SW480 (cell line): Measurements from ENCODE around the gene NIF3L1.
"Not testable (repeated sequence)": the region's sequence is repeated elsewhere in the genome, so short reads cannot be mapped to it uniquely, and the experiment has no call there.

Source experiments
- DNase-seq: peaks from one replicate; pipeline ENCODE4 v3.0.0-alpha.2; 2016; ENCODE audit warnings: low spot score

Gene NIF3L1

DNA sequence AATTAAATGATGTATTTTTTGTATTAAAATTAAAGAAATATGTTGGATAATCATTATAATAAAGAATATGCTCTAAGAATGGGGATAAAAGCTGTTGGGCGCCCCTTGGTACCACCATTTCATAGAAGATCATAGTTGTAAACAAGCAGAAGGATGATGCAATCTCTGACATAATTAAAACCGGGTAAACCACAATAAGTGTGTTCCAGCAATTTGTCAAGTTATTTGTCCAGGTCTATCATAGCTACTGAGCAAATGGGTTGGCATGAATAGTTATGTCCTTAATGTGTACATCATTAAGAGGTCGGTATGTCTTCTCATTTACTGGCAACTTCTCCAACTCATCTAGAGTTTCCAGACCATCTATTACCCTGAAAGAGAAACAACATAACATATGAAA lies 18.0 kb upstream of the NIF3L1 start:
- DNase-seq: no peak

- DNase-seq: no peak
Observed at GRCh38 chr2:200873560-200873959, 15.6 kb upstream of the NIF3L1 start.

- DNase-seq: no peak
Observed at GRCh38 chr2:200877443-200877842, 11.7 kb upstream of the NIF3L1 start.

DNA sequence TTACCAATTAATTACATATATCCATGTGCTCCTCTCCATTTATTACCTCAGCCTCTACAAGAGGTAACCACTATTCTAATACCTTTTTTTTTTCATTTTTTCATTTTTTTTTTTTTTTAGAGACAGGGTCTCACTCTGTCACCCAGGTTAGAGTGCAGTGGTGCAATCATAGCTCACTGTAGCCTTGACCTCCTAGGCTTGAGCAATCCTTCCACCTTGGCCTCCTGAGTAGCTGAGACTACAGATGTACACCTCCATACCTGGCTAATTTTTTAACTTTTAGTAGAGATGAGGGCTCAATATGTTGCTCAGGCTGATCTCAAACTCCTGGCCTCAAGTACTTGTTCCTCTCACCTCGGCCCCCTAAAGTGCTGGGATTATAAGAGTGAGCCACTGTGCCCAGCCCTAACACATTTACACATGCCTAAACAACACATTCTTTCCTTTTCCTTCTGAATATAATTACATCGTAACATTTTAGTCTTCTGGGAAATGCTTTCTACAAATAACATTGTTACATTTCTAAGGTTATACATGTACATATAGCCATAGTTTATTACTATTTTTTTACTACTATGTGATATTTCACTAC lies 10.8 kb upstream of the NIF3L1 start:
- DNase-seq: no peak

DNA sequence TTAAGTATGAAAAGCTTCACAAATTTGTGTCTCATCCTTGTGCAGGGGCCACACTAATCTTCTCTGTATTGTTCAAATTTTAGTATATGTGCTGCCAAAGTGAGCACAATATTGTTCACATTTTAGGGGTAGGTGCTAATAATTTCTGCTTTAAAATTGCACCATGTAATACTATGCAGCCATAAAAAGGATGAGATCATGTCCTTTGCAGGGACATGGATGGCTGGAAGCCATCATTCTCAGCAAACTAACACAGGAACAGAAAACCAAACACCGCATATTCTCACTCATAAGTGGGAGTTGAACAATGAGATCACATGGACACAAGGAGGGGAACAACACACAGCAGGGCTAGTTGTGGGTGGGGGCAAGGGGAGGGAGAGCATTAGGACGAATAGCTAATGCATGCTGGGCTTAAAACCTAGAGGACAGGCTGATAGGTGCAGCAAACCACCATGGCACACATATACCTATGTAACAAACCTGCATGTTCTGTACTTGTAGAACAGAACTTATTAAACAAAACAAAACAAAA lies 7.4 kb upstream of the NIF3L1 start:
- not testable (repeated sequence) for DNase-seq

GRCh38 chr2:200899482-200899881 lies 10.3 kb downstream of the NIF3L1 start:
- no peak for DNase-seq

- DNase-seq: peak; percentile 91
Observed at GRCh38 chr2:200901459-200902072, 12.4 kb downstream of the NIF3L1 start.

GRCh38 chr2:200905618-200906296 lies 16.6 kb downstream of the NIF3L1 start:
- DNase-seq: peak; percentile 54

DNA sequence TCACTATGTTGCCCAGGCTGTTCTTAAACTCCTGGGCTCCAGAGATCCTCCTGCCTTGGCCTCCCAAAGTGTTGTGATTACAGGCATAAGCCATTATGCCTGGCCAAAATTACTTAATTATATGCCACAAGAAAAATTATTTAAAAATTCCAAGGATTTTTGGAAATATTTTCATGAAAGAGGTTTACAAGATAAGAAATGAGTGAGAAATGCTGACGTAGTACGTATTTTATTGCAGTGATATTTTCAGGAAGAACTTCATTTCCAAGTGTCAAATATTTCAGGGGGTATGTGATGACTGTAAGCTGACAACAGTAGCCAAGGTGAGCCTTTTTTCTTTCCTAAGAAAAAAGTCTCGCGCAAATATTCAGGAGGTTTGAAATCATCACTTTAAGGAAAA lies 20.8 kb downstream of the NIF3L1 start:
- no peak for DNase-seq

DNA sequence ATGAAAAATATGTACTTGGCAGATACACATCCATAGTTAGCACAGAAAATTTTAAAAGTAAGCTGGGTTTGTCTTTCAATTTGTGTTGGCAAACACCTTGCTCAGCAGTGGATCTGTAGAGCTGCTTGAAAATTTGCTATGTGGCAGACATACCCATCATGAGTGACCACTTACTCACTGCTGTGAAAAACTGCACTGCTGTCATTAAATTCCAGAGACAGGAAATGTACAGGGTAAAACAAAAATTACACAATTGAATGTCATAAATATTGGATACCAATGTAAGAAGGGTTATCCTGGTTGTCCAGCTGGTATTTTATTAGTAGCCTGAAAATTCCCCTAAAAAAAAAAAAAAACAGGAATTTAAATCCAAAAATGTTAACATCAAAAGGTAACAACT lies 24.5 kb downstream of the NIF3L1 start:
- no peak for DNase-seq

GRCh38 chr2:200922439-200922838 lies 33.3 kb downstream of the NIF3L1 start:
- DNase-seq: no peak

DNA sequence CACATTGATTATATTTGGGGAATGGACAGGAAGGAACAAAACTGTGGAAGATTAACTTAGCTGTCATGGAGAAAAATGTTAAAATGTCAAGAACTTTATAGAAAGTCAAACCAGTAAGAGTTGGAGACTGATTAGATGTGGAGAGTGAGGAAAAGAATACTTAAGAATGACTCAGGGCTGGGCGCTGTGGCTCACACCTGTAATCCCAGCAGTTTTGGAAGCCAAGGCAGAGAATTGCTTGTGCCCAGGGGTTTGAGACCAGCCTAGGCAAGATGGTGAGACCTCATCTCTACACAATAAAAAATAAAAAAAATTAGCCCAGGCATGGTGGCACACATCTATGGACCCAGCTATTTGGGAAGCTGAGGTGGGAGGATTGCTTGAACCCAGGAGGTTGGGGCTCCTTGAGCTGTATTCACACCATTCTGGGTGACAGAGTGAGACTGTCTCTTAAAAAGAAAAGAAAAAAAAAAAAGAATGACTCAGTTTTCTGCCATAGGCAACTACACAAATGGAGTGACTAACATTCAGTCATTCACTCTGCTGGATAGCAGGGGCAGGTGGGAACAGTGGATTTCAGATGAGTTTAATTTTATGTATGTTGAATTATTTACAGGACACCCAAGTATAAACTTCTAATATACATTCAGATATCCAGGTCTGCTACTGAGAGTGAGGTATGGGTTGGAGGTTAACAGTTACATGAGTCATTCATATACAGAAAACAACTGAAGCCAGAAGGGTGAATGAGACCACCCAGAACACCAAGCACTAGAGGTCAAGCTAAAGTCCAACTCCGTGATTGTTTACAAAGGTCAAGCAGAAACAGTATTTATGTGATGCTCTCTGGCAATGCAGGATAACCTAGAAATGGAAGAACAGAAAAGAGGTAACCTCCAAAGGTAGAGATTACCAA lies 40.4 kb downstream of the NIF3L1 start:
- DNase-seq: no peak

DNA sequence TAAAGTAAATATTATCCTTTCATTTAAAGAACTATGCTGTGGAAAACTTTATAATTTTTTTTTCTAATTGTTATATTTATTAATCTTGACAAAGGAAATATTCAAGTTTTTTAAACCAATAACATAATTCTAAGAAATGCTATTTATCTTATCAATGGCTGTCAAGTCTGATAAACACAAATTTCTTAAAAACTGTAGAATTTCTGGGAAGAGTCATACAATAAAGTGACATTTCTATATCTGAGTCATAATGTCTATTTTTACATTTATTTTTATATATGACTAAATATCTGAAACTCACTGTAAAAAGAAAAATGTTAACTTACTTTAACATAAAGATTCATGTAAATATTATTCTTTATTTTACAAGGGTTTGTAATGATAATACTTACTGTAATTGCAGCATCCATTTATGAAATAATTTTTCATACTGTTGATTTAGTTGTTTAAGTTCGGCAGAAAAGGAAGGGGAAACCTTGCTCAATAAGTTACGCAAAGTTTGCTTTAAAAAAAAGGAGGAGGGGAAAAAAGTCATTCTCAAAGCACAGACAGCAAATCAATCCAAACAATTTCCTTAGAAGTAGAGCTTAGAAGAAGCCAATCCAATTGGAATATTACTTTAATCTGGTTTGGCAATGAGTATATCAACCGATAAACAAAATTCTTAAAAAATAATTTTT lies 41.9 kb downstream of the NIF3L1 start:
- DNase-seq: no peak

DNA sequence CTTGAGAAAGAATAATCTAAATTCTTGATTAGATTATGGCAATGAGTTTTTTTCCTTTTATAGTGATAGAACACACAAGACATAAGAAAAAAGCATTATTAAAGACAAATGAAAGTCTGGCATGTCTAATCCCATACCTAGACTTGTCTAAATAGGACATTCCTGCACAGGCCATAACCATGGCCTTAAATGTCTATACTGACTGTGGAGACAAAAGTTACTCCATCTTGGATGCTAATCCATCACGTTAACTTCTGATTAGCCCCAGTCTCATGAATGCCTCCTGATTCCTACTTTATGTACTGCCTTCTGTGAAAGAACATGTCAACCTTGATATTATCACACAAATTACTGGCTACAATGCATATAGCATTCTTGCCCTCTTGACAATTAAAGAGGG lies 50.7 kb downstream of the NIF3L1 start:
- no peak for DNase-seq

- no peak for DNase-seq
Observed at GRCh38 chr2:200943527-200944105, 54.4 kb downstream of the NIF3L1 start.

DNA sequence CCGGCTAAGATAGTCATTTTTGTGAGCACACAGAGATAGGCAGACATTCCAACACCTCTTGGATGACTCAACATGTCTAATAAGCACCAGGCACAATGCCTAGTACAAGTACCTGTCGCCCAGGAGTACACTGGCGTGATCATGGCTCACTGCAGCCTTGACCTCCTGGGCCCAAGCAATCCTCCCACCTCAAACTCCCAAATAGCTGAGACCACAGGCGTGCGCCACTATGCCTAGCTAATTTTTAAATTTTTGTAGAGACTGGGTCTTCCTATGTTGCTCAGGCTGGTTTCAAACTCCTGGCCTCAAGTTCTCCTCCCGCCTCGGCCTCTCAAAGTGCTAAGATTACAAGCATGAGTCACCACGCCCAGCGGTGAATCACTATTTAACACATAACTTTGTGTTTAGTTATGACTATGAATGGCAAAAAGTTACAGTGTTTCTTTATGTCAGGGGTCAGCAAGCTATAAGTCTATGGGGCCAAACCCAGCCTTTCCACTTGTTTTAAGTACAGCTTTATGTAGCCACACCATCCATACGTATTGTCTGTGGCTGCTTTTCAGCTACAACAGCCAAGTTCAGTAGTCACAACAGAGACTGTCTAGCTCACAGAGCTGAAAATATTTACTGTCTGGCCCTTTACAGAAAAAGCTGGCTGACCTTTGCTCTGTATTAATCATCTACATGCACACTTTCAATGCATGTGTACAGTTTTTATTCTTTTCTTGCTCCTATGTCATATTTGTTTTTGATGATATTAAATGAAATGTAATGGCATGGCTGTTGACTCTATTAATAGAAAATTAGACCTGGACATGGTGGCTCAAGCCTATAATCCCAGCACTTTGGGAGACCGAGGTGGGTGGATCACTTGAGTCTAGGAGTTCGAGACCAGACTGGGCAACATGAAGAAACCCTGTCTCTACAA lies 55.6 kb downstream of the NIF3L1 start:
- DNase-seq: peak; percentile 37

- DNase-seq: no peak
Observed at GRCh38 chr2:200945395-200945729, 56.2 kb downstream of the NIF3L1 start.

- no peak for DNase-seq
Observed at GRCh38 chr2:200950378-200950777, 61.2 kb downstream of the NIF3L1 start.
